CD4-positive, alpha-beta T cell treated with Interleukin-4 for 1 hour (primary cell): ENCODE results near the gene OBP2A.

Source experiments
- DNase-seq, 2 donors: peaks; one replicate each; pipeline ENCODE4 v3.0.0-alpha.2; 2020 to 2022

The OBP2A gene

DNA sequence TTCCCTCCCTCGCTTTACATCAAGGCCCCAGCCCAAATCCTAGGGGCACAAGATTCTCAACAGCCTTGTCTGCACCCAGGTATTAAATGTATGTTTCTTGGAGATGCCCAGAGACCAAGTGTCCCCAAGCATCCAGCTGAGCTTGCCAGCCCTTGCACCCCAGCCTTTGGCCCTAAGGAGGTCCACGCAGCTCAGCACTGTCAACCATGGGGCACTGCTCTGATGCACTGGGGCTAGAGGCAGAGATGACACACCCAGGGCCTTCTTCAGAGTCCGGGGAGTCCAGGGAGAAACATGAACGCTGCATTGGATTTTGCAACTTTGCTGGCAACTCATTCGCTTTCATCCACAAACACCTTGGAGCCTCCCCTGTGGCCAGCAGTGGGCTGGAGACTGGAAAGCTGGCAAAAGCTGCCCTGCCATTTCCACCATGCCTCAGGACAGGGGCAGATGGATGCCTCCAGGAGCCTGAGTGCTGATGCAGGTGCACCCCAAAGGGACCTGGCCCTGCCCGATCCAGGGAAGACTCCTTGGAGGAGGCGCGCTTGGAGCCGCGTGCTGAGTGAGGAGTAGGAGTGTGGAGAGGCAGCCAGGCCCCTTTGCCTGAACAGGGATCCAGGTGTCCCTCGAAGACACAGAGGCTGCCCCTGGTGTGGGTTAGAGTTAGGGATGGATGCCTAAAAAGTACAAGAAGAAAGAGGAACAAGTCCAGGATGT is 34.9 kb downstream of the OBP2A start:
- no peak for DNase-seq

DNA sequence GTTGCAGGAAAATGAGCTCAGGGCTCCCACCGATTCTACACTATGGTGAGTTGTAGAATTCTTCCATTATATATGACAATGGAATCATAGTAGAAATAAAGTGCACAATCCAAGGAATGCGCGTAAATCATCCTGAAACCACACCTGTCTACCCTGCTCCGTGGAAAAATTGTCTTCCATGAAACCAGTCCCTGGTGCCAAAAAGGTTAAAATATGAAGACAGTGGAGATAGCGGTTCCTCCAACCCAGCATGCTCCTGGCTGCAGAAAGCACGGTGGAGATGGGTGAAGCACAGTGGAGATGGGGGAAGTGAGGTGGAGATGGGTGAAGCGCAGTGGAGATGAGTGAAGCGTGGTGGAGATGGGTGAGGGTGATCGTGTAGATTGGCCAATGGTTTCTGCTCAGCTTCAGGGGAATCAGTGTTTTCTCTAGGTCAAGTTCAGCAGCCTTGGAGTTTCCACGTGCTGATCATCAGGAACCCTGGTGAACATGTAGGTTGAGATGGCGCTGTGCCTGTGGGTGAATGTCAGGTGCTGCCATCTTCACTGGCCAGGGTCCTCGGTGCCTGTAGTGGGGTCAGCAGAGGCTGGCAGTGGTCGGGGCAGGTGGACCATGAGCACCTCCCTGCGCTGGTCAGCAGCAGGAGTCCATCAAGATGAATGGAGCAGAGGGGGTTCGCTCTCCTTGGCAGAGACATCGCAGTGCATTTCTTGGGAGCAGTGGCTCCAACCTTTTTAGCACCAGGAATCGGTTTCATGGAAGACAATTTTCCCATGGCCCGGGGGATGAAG is 35.9 kb downstream of the OBP2A start:
- no peak for DNase-seq

DNA sequence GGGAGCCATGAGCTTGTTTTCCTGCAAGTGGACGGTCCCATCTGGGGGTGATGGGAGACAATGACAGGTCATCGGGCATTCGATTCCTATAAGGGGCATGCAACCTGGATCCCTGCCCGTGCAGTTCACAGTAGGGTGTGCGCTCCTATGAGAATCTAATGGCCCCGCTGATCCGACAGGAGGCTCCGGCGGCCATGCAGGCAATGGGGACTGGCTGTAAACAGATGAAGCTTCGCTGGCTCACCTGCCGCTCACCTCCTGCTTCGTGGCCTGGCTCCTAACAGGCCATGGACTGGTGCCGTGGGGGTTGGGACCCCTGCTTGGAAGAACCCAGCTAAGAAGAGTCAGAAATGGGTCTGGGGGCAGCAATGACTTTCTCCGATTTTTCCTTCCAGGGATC is 36.6 kb downstream of the OBP2A start:
- DNase-seq, result no peak

DNA sequence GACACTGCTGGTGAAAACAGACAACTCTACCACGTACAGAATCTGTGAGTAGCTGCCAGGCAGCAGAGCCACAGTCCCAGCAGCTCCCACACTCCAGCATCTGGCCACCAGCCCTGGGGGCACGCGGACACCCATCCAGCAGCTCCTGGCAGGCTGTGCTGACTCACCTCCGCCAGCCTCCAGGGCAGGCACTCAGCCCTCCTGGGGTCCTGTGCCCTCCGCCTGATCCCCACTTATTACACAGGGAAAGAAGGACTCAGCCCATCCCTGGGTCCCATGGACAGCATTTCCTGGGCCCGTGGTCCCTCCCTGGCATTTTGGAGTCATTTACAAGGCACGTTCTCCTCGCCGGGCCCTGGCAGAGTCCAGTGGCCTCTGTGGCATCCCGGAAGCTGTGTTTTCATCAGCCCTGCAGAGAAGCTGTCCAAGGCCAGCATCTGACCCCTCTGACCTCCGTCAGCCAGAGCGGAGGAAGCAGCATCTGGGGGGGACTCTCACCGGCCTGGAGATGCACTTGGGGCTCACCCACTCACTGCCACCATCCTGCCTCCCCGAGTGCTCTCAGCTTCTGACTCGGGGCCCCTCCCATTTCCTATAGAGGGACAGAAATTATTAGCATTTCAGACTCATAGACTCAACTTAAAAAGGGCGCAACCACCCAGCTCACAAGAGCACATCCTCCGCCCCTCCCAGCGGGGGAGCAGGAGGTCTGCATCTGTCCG is 37.2 kb downstream of the OBP2A start:
- no peak for DNase-seq

DNA sequence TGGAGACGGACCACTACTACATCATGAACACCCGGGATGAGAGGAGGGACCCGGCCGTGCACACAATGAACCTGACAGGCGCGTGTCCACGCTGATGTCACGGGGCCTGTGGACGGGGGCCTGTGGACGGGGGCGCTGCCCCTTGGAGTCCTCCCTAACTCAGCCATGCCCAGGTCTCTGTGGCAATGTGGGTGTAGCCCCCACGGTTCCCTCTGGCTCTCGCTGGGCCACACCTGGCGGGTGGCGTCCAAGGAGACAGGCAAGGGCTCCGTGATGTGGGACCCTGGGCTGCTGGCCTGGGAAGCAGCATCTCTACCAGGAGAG is 37.7 kb downstream of the OBP2A start:
- DNase-seq, result no peak

DNA sequence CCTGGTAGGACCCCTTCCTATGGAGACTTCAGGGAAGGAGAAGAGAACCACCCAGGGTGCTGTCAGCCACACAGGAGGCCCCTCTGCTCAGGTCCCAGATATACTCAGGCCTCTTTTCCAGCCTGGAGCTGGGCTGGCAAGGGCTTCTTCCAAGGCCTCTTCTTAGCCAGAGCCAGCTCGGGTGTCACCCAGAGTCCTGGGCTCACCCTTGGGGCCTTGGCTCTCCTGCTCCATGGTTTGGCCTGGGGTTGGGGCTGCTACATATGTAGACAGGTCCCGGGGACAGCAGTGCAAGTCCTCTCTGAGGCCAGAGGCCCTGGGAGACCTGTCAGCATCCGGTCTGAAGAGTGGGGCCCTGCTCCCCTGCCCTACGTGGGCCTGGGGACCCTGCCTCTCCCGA is 38.4 kb downstream of the OBP2A start:
- DNase-seq, result no peak

DNA sequence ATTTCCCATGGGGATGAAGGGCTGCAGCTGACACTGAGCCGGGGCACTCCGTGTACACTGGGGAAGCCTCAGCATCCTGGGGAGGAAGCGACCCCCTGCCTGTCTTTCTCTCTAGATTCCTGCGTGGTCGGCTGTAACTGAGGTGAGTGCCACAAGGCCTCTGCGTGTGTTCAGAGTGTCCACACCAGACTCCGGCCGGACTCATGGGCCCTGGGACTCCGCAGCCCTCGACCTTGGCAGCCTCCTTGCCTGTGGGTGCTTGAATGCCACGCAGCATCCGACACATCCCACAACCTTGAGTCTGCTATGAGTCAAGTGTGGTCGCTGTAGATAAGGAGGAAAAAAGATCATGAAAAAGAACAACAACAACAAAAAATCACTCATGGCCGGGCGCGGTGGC is 39.0 kb downstream of the OBP2A start:
- no peak for DNase-seq

DNA sequence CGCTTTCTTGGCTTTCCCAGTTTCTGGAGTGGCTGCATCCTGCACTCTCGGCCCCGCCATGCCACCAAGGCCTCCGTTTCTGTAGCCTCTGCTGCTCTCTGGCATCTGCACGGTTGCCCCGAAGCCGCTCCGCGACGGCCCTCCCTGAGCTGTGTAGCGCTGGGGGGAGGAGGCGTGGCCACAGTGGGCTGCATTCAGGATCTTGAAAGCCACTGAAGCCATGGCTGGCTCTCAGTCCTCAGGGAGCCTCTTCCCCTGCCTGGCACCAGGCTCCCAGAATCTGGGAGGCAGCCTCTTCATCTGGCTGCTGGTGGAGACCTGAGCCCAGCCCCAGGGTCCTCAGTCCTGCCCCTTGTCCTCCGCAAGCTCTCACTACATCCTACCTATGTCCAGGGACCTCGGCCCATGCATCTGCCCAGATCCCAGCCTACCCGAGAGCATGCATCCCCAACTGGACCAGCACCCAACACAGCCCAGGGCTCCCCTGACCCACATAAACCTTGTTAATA is 40.7 kb downstream of the OBP2A start:
- no peak for DNase-seq

DNA sequence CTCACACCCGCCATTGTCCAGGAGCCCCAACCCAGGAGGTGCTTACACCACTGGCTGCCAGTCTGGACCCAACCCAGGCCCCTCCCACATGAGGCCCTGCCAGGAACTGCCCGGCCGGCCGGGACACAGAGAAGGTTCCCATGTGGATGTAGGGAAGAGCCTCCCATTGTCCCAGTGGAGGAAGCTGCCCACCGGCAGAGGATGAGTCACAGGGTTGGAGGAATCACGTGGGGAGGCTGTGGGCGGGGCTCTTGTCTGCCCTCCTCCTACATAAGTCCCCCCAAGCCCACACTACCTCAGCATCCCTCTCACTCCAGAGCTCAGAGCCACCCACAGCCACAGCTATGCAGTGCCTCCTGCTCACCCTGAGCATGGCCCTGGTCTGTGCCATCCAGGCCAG is 41.7 kb downstream of the OBP2A start:
- DNase-seq, result no peak

DNA sequence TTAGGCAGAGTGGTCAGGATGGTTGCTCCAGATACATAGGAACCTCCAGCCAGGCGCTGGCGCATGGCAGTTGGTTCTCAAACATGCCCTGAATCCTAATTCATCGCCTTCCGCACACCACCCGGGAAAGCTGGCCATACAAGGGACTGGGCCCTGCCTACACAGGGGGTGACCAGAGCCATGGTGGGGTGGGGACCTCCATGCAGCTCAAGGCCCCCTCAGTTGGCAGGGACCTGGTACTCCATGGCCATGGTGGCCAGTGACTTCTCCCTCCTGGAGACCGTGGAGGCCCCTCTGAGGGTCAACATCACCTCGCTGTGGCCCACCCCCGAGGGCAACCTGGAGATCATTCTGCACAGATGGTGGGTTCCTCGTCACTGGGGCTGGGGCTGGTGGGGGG is 42.4 kb downstream of the OBP2A start:
- DNase-seq, result no peak

DNA sequence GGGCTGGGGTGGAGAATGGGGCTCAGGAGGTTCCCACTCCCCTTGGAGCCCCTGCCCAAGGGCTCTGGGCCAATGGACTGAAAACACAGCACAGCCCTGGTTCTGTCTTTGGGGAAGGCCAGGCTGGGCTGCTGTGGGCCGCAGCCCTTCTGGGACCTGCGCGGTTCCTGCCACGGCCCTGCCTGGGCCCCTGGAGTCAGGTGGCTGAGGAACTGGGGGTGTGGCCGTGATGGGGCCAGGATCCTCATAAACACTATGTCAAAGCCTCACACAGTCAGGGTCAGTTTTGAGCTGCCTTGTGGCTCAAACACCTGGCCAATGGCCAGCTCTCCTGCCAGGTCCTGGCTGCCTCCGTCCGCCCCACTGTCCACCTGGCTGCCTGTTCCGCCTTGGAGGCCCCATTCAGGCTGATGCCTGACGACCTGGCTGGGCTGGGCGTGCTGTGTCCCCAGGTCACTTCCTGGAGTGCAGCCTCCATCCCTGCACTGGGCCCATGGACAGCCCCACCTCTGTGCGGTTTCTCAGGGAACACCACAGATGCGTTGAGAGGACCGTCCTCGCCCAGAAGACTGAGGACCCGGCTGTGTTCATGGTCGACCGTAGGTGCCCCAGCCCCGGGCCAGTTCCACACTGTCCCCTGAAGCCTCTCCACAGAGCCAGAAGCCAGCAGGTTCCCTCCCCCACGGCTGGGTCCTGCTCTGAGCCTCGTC is 43.1 kb downstream of the OBP2A start:
- no peak for DNase-seq

DNA sequence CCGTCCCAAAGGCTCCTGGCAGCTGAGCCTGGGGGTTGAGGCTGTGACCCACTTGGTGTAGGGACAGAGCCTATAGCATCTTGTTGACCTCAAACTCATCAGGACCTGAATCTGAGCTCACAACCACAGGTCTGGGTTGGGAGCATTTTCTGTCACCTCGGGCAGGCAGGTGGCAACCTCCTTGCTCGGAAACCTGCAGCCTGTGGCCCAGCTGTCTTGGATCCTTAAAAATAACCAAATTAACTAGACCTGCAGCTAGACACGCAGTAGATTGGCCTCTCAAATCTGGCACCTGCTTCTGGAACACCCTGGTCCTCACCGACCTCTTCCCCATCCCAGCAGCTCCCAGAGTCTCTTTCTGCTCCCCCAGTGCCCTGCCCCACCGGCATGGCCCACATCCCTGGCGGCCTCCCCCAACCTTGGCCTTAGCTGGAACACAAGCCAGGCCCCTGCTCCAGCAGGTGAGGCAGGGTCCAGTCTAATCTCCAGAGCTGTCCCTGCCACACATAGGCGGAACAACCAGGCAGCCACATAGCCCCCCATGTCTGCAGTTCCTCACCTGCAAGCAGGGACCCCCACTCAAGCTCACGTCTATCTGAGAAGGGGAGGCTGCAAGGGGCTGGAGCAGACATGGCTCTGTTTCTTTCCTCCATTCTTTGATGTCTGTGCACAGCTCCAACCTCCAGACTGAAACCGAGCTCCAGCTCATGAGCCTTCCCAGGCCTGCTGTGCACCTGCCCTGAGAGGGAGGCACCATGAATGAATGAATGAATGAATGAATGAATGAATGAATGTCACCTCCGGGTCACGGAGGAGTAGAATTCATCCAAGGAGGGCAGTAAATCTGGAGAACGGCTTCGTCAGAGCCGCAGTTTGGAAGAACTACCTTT is 43.9 kb downstream of the OBP2A start:
- DNase-seq, result no peak

DNA sequence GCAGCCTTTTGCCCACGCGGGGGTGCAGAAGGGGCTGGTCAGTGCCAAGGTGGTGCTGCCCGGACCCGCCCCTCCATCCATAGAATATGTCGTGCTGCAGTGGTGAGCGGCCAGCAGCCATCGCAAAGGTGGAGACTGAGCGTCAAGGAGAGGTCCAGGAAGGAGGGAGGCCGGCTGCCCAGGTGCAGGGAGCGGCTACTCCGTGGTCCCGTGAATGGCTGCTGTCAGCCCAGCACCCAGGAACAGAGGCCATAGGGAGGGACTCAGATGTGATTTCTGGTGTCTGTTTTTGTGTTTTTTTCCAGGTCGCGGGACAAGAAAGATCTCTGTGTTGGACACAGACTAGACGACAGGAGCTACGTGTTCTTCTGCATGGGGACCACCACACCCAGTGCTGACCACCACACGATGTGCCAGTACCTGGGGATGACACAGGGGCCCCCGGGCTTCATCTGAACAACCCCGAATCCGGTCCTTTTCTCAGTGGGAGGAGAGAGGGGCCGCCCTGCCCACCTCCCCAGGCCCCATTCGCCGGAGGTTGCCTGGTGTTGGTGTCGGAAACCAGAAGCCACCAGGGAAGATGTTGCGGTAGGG is 44.7 kb downstream of the OBP2A start:
- no peak for DNase-seq

DNA sequence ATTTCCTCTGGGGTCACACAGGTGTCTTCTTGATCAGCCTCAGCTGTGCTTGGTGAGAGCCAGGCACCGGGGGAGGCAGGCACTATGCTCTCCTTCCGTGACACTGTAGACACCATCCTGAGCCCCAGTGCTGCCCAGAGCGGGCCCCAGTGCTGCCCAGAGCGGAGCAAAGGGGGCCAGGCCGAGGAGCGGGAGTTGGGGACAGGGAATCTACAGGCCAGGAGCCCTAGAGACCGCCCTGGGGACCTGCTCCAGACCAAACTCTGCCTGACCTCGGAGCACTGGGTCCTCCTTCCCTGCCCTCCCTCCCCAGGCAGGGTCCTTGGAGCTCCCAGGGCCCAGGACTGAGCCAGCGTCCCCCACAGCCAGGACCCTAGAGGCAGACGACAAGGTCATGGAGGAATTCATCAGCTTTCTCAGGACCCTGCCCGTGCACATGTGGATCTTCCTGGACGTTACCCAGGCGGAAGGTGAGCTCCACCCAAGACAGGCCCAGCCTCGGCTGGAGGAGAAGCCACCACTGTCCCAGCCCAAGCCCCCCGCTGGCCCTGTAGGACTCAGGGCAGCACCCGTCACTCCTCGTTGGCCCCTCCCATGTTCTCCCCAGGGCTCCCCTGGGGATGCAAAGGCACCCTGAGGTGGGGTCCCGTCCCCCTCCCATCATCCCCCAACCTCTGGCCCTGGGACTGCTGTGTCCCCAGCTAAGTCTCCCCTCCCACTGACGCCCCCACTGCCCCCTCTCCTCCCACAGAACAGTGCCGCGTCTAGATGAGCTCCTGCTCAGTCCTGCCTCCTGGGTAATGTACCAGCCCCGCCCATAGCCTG is 45.8 kb downstream of the OBP2A start:
- no peak for DNase-seq

DNA sequence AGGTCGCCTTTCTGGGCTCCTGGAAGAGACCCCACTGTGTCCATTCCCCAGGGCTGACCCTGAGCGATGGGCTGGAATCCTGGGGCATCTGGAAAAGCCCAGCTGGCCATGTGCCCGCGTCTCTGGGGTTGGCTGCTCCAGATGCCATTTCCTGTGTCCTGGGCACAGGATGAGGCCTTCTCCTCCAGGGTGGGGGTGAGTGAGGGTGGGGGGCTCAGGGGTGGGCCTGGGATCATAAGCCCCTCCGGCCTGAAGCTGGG is 46.3 kb downstream of the OBP2A start:
- DNase-seq, result no peak

DNA sequence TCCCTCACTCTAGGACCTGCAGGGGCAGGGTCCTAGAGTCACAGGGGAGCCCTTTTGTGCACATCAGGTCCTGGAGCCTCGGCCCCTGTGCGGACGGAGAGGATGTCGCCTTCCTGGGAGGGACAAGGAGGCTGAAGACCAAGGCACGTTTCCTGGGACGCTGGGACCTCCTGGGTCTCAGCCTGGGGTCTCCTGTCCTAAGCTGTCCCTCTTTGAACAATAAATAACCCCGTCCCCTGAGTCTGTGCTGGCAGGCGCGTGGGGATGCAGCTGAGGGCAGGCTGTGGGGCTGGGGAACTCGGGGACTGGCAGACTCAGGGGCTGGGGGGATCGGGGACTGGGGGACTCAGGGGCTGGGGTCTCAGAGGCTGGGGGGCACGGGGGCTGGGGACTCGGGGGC is 46.7 kb downstream of the OBP2A start:
- DNase-seq, result no peak

DNA sequence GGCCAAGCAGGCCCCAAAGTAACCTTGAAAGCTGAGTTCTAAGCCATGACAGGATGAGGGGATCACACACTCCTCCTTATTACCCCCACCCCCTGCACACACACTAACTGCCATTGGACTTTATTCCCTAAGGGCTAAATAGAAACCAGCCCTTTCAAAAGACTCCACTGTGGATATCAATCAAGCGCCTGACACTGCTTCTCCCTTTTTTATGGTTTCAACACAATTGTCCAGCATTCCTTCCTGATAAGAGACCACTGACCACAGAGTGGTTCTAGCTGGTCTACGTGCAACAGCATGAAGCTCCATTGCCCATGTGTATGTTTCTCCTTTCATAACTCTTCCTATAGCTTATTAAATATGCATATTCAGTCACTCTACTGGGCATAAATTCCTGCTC is 50.3 kb downstream of the OBP2A start:
- no peak for DNase-seq
